LNCAP (cell line): ENCODE measurements around the gene DSCAML1.

Experiments used
- TF ChIP-seq, protein P1 (sequence below): fragments of 450-650 bp; IDR thresholded peaks from 2 replicates; pipeline ENCODE4 v1.5.1; 2017; ENCODE audit warnings: mild to moderate bottlenecking

DSCAML1 gene

DNA sequence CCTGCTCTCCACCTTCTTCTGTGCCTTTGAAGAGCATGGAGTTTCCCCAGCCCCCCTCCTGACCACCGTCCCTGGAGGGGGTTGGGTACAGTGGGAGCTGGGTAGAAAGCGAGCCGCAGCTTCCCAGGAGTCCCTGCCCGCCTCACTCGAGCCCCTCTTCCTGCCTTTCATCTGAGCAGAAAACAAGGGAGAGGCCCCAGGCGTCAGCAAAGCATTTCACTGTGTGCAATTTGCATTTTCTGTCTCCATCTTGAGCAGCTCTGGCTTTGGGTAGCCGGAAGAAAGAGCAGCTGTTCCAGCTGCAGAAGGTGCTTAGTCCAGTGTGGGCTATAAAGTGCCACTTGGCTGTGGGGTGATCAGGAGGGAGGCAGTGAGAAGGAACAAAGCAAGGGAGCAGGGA lies 239.7 kb downstream of the DSCAML1 start:
- TF ChIP-seq, protein P1, sequence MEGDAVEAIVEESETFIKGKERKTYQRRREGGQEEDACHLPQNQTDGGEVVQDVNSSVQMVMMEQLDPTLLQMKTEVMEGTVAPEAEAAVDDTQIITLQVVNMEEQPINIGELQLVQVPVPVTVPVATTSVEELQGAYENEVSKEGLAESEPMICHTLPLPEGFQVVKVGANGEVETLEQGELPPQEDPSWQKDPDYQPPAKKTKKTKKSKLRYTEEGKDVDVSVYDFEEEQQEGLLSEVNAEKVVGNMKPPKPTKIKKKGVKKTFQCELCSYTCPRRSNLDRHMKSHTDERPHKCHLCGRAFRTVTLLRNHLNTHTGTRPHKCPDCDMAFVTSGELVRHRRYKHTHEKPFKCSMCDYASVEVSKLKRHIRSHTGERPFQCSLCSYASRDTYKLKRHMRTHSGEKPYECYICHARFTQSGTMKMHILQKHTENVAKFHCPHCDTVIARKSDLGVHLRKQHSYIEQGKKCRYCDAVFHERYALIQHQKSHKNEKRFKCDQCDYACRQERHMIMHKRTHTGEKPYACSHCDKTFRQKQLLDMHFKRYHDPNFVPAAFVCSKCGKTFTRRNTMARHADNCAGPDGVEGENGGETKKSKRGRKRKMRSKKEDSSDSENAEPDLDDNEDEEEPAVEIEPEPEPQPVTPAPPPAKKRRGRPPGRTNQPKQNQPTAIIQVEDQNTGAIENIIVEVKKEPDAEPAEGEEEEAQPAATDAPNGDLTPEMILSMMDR: no peak

DNA sequence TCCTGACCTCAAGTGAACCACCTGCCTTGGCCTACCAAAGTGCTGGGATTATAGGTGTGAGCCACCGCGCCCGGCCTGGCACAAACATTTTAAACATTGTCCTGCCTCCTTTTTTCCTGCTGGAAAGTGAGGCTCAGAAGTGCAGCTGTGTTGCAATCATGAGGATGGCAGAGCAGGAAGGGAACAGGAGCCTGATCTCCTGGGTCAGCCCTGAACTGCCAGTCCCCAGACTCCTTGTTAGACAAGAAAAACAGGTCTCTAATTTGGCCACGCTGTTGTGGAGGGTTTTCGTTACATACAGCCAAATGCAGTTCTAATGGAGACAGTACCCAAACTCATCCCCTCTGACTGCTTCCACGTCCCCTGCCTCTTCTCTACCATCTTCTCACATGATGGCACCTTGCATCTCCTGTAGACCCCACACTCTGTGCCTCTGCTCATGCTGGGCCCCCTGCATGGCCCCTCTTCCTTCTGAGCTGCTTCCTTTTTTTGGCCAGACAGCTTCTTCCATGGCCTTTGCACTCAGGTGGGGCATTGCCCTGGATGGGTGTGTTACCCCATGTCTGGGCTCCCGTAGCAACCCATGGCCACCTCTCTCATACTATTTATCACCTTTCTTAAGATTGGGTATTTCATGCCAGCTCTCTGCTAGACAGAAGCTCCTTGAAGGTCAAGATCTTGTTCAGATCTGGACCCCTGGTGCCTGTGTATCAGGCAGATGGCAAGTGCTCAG lies 242.2 kb downstream of the DSCAML1 start:
- TF ChIP-seq, protein P1: no peak

DNA sequence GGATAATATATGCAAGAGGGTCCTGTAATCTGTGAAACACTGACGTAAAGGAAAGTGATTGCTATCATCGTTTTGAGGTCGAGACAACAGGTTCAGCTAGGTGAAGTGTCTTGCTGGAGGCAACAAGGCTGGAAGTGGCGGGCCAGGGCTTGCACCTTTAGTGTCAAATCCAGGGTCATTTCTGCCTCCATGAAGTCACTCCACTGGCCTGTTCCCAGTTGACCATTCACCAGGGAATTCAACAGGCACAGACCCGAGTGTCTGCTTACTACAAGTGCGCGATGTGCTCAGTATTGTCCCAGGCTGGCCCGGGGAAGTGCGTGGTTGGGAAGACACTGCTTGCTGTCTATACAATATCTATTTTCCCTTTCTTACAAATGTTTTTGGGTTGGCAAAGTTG lies 244.4 kb downstream of the DSCAML1 start:
- TF ChIP-seq, protein P1: no peak

DNA sequence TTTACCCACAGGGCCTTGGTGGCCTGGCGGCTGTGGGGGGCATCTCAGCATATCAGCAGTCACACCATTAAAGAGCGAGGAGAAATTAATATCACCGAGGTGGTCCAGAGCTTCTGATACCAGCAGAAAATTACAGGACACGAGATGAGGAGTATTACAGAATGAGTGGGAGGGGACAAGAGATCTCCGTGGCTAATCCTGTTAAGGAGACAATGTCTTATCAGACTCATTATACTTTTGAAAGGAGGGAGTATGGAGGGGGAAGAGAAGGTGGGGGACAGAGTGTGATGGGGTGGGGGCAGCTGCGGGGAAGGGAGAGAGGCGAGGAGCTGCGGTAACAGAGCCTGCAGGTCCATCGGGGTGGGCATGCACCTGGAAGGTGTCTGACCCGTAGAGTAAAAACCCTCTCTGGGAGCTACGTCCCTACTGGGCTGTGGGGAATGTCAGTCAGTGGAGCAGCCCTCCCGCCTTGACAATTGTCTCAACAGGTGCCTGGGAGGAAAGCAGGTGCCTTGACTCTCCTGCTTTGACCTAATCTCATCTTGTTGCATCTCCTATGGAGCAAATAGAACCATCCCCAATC lies 245.2 kb downstream of the DSCAML1 start:
- TF ChIP-seq, protein P1: no peak

DNA sequence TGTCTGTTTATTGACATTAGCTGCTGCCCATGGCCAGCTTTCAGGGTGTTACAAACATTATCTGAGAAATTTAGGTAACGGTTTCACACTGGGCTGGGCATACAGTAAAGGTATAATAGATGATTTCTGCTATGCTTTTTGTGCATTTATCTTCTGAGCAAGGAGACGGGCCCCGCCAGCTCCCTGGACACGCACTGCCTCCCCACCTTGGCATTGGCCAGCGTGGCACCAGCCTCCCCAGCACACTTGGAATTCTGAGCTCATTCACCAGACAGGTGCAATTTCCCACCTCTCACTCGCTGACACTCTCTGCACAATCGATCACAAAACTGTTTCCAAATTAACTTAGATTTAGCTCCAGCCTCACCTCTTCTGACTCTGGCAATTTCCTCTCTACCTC lies 246.6 kb downstream of the DSCAML1 start:
- TF ChIP-seq, protein P1: no peak

DNA sequence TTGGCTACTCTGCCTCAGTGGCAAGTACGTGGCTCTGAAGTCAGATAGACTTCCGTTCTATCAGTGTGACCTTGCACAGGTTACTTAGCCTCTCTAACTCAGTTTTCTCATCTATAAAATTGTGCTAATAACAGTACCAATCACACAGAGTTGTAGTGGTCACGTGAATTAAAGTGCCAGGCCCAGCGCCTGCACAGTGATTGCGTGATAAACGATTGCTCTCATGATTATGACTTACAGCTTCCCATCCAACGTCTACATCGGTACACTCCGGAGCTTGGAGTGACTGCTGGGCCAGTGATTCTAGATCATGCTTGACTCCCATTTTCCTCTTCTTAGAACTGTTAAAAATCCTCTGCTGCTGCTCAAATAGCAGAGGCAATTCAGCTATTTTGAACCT lies 247.6 kb downstream of the DSCAML1 start:
- TF ChIP-seq, protein P1: no peak

DNA sequence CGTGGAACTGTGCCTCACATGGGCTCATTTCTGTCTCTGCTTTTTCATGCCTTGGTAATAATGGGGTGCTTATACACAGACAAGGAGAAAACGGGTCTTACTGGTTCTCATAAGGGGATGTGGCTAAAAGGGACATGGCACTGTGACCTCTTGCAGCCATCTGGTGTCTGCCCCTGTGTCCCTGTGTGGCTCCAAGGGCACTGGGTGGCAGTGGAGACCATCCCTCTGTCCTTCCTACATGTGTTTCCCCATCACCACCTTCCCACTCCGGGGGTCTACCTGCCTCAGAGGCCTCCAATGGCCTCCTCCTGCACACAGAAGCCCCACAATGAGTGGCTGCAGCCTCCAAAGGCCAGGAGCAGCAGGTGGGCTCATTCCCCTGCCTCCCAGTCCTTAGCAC lies 248.1 kb downstream of the DSCAML1 start:
- TF ChIP-seq, protein P1: no peak
